HG03575 (cell line): ENCODE results near the gene FBXO33.
A peak's percentile ranks its signal among the peaks of the same experiment; 100 is the strongest.

Experiments
- ATAC-seq: cut with Tn5 transposase; IDR thresholded peaks from one replicate; pipeline ENCODE4 v1.9.1; 2021; ENCODE audit not compliant: unreplicated experiment, insufficient number of reproducible peaks, low FRiP score; ENCODE audit errors: extremely low read depth

FBXO33 gene

DNA sequence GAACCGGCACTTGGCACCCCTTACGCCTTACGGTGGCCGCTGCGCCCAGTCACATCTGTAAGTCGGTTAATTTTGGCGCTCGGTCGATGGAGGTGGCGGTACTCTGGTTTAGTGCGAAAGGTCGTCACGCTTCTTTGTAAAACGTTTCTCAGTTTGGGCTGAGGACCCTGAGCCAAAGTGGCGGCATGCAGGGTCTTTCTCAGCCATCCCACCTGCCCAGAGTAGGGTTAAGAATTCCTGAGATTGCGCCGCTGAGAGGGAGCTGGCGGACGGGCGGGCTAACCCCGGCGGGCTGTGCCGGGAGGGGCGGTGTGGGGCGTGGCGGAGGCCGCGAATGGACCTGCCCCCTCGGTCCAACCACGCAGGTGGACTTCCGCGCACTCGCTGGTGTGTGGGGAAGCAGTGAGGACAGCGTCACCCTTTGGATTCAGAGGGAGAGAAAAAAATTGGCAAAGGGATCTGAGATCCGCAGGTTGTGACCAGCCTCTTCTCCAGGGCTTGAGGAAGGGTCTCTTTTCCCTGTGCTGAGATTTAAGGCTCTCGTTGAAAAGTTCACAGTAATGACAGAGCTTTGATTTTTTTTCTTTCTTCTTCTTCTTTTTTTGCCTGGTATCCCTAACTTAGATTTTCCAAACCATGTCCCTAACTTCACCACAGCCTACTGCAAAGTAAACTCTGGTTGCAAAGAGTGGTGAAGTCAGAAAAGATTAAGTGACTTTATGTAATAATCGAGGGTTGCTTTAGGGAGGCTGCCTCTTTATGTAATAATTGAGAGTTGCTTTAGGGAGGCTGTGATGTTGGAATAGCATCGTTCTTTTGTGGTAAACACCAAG is 602 bp upstream of the FBXO33 start:
- peak; percentile 44 for ATAC-seq

DNA sequence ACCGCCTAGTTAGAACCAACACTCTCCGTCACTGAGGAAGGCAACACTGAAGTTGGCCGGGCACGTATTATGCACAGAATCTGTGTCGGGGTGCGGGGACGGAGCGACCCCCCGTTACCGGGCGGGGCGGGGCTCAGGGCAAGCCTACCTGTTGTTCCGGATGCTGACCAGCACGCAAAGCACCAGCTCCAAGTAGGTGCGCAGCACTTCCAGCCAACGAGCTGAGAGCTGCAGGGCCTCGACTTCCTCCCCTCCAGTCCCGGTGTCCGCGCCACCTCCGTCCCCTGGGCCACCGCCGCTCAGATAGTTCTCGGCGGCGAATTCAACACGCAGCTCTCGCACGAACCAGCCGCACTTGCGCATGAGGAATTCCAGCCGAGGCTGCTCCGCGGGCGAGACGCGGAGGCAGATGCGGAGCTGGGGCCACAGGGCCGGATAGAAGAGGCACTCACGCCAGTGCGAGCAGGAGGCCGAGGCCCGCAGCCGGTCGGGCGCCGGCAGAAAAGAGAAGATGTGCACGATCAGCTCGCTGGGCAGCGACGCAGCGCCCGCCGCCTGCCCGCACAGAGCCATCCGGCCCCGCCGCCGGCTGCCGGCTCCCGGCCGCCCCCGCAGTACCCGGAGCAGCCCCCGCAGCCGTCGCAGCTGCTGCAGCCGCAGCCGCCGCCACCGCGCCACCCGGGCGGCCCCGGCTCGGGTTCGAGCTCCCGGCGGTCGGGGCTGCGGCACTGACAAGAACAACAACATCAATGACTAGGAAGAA is 636 bp downstream of the FBXO33 start:
- peak; percentile 4 for ATAC-seq

DNA sequence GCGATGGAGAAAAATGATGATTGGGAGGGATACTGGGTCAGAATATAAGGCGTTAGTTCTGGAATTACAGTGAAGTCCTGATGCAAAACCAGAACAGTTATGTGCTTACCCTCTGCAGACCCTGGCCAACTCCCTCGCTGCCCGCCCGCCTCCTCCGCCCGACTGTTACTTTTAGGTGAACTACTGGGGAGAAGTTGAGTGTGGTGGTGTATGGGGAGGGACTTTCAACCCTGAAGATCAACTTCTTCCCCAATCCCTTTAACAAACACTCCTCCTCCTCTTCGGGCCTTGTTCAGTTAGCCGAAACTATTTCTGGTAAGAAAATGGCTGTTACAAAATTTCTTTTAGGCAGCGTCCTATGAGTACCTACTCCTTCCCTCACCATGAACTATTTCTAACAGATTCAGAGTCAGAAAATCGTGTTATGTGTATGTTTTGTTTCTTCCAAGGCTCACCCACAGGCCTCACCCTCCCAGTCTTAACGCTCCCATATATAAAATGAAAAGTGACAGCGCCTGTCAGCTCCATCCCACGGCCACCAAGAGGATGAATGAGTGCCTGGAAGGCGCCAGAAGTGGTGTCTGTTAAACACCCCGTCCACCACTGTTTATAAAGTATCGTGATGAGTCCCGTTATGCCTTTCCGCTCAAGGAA is 1.3 kb downstream of the FBXO33 start:
- ATAC-seq, result no peak

DNA sequence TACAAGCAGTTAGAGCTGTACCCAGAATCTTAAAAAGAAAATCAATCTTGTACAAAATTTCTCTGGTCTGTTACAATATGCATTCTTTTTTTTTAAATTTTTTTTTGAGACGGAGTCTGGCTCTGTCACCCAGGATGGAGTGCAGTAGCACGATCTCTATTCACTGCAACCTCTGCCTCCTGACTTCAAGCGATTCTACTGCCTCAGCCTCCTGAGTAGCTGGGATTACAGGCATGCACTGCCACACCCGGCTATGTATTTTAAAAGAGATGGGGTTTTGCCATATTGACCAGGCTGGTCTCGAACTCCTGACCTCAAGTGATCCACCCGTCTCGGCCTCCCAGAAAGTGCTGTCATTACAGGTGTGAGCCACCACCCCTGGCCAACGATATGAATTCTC is 4.1 kb downstream of the FBXO33 start:
- ATAC-seq, result no peak

DNA sequence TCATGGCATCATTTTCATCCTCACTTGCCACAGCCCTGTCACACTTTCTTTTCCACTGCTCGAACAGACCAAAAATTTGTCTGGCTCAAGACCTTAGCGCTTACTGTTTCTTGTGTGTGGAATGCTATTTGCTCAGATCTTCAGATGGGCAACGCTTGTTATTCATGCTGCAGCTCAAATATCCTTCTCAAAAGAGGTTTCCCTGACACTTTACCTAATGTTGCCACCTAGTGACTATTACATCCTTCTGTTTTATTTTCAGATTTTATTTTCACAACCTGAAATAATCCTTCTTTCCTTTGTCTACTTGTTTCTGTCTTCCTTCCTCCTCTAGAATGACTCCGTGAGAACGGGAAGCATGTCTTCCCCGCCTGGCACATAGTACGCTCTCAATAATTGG is 5.6 kb downstream of the FBXO33 start:
- no peak for ATAC-seq

DNA sequence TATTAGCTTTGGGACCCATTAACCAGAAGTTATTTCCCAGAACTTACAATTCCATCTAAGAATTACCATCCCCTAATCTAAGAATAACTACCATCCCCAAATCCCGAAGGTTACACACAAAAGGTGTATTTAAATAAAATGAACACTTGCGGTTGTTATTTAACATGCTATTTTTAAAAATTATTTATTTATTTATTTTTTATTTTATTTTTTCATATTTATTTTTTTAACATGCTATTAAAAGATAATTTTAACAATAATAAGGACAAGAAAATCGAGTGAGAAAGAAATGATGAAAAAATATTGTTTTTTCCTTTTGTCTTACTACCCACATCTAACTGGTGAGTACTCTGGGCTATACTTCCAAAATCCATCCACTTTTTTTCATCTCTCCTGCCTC is 6.3 kb downstream of the FBXO33 start:
- no peak for ATAC-seq

DNA sequence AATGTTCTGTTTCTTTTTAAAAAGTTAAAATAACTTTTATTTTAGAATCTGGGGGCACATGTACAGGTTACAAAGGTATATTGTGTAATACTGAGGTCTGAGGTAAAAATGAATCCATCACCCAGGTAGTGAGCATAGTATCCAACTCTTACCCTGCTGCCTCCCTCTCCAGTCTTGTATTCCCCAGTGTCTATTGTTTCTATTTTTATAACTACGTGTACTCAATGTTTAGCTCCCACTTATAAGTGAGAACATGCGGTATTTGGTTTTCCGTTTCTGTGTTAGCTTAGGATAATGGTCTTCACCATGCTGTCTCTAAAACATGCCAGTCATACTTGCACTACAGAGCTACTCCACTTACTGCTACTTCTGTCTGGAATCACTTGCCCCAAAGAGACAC is 8.4 kb downstream of the FBXO33 start:
- ATAC-seq, result no peak

DNA sequence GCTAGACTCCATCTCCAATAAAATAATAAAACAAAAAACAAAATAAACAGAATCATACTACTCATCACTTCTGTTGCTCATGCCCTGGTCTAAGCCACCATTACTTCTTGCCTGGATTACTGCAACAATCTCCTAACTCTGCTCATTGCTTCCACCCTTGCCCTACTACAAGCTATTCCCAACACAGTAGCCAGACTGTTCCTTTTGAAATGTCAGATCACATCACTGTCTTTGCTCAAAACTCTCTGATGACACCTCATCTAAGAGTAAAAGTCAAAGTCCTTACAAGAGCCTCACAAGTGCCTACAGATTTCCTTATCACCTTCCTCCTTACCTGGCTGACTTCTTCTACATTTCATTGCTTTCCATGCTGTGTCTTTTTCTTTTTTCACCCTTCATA is 10.0 kb downstream of the FBXO33 start:
- ATAC-seq, result no peak

DNA sequence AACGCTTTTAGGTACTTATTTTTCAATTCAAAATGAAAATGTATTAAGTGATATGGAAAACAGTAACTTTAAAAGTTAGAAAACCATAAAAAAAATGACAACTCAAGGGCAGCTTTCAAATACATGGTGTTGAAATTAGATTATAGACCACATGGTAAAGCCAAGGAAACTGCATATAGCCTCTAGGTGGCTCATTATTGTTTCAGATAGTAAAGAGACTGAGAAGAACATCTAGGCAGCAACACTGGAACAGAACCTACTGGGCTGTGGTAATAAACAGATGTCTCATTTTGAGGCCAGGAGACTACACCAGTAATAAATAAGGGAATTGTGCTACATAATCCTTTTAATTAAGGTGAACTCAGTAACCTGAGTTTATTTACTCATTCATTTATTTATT is 13.0 kb downstream of the FBXO33 start:
- ATAC-seq, result no peak

DNA sequence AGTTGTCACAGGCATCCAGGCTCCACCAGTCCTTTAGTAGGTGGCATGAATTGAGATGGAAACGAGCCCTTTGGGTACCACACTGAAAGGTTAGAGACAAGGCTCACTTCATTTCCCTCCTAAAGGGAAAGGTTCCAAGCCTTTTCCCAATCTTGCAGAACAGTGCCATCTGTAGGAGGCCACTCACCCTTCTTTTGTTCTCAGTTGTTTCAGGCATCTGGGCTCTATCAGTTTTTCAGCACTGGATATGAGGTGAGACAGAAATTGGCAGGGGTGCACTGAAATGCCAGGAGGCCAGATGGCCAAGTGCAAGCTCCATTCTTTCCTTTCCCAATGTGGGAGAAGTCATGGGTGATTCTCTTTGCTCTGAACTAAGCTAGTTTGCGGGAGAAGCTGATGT is 15.2 kb downstream of the FBXO33 start:
- ATAC-seq, result no peak

DNA sequence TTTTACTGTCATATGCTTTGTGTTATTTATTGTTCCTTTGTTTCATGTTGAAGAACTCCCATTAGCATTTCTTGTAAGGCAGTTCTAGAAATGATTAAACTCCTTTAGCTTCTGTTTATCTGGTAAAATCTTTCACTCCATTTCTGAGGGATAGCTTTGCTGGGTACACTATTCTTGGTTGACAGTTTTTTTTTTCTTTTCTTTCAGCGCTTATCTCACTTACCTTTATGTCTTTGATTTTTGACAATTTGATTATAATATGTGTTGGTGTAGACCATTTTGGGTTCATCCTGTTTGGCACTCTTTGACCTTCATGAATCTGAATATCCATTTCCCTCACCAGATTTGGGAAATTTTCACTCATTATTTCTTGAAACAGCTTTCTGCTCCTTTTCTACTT is 16.2 kb downstream of the FBXO33 start:
- ATAC-seq, result no peak

DNA sequence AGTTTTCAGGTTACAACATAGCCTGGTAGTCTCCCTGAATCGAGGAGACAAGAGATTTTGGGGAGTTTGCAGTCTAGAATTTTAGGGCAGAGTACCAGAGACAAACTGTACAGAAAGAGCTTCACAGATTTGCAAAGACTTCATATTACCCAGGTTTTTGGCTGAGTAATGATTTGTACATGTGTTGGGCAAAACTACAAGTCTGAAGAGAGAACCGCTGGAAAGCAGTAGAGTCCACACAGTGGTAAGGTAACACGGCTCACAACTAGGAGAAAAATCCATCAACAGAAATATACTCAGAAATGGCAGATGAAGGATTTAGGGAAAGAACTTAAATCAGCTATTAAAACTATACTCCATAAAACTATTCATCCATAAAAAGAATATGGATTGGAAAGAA is 25.7 kb downstream of the FBXO33 start:
- no peak for ATAC-seq

DNA sequence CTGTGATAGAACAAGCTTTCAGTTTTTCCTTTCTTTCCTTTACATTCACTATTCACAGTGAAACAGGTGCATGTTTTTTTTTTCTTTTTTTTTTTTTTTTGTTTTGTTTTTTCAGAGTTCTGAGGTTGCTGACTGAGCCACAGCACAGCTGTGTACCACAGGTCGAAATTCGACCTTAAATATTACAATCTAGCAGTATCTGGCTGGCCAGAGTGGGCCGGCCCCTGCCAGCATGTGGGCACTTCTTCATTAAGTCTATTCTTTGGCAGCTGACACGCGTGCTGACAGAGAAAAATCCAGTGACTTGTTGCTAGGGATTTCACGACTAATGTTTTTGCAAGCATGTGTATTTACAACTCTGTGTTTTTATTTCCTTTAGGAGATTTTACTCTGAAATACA is 33.9 kb downstream of the FBXO33 start:
- no peak for ATAC-seq

DNA sequence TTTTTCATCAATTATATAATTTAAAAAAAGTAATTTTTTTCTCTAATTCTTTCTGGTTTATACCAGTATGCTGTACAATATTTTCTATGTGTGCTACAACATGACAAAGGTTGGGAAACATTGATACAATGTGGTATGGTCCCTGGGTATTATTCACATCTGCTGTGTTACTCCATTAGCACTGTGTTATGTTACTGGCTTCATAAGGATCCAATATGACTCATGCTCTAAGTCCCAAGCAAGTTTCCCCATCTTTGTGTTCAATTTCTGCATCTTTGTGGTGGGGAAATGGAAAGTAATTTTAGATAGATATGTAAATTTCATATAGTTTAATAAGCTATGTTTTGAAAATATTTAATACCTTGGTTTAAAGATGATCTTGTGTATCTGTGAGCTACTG is 35.8 kb downstream of the FBXO33 start:
- ATAC-seq, result no peak

DNA sequence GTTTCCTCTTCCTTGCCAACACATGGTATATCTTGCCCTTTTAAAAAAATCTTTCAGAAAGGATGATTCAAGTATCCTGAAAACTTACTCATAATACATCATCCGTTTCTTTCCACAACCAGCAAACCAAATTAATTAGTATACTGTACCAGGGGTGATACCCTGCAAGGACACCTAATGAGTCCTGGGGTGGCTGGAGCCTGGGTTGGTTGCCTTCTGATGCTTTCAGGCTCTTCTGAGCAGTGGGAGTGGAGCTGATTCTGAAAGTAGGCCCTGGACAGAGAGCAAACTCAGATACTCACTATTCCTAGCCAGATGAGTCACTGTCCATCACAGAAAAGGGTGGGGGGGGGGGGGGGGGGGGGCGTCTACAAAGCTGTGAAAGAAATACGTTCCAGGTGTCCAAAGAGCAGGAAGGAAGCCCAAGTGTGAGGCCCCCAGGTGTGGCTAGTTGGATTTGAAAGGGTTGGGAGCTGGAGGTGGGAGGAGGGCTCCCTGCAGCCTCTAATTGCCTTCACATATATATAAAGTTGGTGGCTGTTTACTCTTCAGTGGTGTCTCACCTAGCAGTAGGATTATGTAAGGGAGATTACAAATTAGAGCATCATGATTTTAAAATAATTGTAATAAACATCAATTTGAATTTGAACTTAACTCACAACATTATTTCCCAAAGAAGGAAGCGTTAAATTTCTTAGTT is 36.5 kb downstream of the FBXO33 start:
- ATAC-seq, result no peak

DNA sequence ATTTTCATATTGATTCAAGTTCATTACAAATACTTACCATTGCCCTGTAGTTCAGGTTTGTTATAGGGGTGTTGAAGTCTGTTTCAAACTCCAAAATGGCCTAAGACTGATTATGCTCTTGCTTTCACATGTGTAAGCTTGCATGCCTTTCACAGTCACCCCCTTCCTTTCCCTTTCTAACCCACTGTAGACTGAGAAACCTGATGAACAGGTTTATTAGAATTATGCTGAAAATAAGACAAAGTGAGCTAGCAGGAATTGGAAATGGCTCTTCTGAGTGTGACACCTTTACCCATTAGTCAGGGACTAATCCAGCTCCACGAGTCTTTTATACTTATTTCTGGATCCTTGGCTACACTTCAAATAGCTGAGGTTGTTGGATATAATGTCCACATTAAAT is 38.9 kb downstream of the FBXO33 start:
- no peak for ATAC-seq

DNA sequence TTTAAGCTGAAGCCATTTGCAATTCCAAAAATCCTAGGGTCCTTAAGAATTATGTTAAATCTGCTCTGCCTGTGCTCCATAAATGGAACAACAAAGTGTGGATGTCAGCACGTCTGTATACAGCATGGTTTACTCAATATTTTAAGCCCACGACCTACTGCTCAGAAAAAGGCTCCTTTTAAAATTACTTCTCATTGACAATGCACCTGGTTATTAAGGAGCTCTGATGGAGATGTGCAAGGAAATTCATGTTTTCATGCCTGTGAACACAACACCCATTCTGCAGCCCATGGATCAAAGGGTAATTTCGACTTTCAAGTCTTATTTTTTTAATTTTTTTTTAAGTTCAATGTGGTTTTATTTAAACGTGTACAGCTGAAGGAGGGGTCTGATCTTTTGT is 48.1 kb downstream of the FBXO33 start:
- ATAC-seq, result no peak

DNA sequence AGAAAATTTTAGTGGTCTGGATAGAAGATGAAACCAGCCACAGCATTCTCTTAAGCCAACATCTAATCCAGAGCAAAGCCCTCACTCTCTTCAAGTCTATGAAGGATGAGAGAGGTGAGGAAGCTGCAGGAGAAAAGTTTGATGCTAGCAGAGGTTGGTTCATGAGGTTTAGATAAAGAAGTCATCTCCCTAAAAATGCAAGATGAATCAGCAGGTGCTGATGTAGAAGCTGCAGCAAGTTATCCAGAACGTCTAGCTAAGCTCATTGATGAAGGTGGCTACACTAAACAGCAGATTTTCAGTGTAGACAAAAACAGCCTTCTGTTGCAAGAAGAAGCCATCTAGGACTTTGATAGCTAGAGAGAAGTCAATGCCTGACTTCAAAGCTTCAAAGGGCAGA is 48.5 kb downstream of the FBXO33 start:
- ATAC-seq, result no peak

DNA sequence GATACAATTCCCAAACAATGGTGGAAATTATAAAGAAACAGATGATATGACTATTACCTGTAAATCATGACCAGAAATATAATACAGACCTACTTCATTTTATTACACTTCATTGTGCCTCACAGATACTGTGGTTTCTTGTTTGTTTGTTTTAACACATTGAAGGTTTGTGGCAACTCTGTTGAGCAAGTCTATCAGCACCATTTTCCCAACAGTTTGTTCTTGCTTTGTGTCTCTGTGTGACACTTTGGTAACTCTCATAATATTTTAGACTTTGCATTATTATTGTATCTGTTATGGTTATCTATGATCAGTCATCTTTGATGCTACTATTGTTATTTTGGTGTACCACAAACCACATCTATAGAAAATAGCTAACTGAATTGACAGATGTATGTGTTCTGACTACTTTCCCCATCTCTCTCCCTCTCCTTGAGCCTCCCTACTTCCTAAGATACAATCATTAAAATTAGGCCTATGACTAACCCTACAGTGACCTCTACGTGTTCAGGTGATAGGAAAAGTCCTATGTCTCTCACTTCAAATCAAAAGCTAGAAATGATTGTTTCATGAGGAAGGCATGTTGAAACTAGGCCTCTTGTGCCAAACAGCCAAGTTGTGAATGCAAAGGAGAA is 49.1 kb downstream of the FBXO33 start:
- no peak for ATAC-seq
